Stimulated activated CD4-positive, alpha-beta T cell treated with anti-CD3 and anti-CD28 coated beads, Interleukin-1b, Interleukin-23, amount 100 ng/mL, for 4 hours (primary cell): ENCODE results near the gene KCNK1.

Experiments
- DNase-seq, 2 donors: peaks; one replicate each; pipeline ENCODE4 v3.0.0-alpha.2; 2020; ENCODE audit warnings: low read depth in 2 of 2

The KCNK1 gene

DNA sequence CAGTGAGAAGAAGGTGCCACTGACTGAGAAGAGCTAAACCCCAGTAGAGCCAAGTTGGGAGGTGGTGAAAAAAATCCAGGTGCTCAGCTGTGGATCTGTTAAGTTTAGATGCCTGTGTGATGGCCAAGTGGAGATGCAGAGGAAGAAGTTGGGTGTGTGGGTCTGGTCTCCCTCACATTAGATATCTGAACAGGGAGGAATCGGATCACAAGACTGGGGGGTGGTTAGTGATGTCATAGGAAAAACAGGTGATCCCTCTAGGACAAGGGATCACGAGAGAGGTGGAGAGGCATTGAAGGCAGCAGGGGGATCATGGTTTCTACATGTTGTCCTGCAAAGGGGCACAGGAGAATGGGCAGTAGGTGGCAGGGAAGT is 22.6 kb downstream of the KCNK1 start:
- DNase-seq, result no peak

- no peak for DNase-seq
These were observed 24.6 kb downstream of the KCNK1 start for GRCh38 chr1:233638513-233638912.

GRCh38 chr1:233639611-233640010 is 25.7 kb downstream of the KCNK1 start:
- DNase-seq, result no peak

- DNase-seq, result no peak
These were observed 26.3 kb downstream of the KCNK1 start for GRCh38 chr1:233640179-233640578.

DNA sequence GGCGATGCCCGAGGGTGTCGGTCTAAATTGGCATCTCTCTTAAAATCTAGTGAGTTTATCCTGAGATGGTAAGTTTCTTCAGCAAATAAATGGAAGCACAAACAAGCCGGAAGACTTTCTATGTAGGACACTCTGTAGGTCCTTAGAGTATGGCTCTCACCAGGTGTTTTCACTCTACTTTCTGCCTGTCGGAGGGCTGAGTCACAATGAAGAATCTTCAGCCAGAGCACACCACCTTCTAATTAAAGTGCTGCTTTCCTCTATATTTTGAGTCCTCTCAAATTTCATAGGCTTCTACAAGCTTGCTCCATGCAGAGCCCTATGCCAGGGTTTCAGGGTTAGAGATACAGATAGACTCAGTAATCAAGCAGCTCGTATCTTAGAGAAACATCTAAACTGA is 27.1 kb downstream of the KCNK1 start:
- no peak for DNase-seq

DNA sequence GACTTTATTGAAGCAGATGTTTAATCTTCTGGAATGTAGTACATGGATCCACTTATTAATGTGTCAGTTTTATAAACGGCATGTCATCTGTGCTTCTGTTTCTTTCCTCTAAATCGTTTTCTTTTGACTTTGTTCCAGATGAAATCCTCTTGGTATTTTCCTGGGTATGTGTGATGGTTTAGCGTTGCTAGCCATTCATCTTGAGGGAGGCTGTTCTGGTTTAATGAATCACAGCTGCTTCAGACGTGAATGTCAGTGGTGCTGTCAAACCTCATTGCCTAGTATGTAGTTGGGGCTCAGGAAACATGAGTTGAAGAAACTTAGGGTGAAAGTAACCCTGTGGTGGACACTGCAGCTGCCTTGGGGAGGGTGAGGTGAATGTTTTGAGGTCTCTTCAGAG is 33.2 kb downstream of the KCNK1 start:
- no peak for DNase-seq

DNA sequence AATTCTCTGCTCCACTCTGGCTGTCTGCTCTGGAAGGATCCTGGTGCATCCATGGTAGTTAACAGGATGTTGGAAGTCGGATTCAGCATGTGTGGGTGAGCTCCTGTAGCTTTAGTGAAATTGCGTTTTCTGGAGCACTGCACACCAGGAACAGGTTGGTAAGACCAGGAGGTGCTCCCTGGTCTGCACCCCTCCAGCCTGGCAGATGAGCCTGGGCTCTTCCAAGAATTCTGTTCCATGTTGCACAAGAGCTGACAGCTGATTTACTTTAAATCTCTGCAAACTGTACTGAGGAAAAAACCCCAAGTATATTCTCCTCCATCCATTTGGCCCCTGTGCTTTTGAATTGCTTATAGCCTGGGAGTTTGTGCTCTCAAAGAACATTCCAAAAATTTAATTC is 33.7 kb downstream of the KCNK1 start:
- DNase-seq, result no peak

DNA sequence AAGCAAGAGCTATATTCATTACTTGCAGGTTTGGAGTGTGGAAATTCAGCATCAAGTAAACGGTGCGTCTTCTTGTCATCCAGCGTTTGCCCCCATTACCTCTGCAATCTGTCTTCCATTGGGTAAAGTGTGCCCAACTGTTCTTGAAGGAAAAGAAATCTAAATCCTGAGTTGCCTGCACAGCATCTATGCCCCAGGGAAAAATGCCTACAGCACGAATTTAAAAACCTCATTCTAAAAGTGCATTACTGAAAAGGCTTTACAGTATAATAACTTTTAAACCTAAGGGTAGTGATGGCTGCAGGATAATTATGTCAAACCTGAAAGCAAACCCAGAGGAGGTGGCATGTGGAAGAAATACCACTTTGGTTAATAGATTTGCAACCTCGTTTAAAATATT is 37.2 kb downstream of the KCNK1 start:
- DNase-seq, result no peak

DNA sequence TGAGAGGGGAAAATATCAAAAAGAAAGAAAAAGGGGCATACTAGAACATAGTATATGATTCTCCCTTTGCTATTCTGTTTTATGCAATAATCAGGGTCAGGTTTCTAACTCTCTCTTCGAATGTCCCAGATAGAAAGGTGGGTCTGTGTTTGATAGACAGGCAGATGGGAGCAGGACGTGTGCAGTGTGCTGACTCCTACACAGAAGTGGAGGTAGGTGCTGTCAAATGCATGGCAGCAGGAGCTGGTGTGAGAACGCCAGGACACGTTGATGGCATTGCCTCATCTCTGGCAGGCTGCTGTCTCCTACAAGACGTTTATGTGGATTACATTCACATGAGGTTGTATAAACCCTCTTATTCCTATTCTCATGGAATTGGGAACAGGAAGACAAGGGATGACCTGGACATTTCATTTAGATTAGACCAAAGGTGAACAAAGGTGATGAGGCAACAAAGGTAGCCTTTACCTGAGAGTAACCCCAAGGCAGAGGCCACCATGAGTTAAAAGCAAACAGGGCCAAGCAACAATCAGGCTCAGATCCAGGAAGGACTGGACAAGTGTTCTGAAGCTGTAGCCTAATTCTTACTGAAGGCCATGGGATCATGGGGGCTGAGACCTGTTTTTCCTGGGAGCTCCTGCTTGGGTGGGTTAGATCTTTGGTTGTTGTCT is 37.8 kb downstream of the KCNK1 start:
- DNase-seq, result no peak

- no peak for DNase-seq
These were observed 38.6 kb downstream of the KCNK1 start for GRCh38 chr1:233652526-233652925.

DNA sequence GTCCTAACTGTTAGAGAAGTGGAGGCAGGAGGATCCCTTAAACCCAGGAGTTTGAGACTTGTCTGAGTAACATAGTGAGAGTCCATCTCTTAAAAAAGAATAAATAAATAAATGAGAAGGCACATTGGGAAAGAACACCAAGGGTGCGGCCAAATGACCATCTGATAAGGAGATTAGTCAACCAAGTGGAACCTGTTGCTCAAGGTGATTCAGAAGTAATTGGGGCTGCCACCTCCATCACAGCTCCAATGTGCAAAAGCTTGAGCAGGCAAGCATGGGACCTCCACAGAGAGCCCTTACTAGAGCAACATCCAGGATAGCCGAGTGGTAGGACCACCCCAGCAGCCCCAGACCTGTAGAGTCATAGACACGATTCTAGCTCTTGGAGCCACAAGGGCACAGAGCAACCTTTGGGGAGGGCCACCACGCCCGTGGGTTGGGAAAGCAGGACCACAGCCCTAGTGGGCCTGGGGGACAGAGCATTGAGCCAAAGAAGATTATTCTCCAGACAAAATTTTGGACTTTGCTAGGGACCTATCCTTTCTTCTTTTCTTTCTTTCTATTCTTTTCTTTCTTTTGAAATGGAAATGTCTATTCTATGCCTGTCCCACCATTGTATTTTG is 40.9 kb downstream of the KCNK1 start:
- DNase-seq, result no peak

DNA sequence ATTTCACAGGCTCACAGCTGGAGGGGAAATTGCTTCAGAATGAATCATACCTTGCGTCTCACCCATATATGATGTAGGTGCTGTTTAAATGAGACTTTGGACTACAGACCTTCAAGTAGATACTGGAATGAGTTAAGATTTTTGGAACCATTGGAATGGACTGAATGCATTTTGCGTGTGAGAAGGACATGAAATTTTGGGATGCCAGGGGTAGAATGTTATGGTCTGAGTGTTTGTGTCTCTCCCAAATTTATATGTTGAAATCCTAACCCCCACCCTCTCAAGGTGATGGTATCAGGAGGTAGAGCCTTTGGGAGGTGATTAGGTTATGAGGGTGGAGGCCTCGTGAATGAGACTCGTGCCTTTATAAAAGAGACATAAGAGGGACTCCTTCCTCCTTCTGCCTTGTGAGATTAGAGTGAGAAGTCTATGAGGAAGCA is 41.4 kb downstream of the KCNK1 start:
- DNase-seq, result no peak

DNA sequence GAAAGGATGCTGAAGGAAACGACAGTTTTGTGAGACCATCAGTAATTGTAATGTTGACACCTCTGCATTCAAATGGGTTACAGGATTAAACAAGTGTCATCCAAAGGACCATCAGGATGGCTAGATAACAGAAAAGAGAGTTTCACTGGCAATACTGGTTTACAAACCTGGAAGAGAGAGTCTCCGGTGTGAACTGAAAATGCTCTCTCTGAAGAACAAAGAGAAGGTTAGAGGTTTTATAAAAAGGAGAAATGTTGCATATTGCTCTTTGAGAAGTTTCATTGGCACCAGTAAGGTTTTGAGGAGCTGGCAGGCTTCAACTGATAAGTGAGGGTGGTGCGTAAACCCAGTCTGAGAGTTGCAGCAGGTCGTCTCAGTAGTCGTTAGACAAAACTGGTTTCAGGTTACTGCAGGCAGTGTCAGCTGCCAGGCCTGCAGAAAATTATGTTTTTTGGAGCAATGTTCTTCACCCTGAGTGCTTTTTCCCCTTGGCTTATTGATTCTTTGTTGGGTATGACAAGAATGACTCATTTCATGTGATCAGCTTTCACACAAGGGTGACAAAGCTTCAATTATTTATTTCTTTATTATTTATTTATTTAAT is 42.2 kb downstream of the KCNK1 start:
- no peak for DNase-seq

GRCh38 chr1:233656687-233657086 is 42.8 kb downstream of the KCNK1 start:
- DNase-seq, result no peak

DNA sequence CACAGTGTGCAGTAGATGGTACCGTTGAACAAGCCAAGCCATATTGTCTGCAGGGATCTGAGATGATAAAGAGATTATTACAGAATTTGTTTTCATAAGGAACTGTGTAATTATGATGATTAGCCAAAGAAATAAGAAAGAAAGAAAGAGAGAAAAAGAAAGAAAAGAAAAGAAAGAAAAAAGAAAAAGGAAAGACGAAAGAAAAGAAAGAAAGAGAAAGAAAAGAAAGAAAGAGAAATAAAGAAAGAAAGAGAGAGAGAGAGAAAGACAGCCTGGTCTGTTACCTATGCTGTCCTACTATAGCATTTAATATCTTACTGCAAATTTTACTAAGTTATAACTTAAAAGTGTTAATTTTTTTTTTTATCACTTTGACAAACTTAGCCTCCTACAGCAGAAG is 43.6 kb downstream of the KCNK1 start:
- no peak for DNase-seq

GRCh38 chr1:233659495-233659894 is 45.6 kb downstream of the KCNK1 start:
- no peak for DNase-seq

DNA sequence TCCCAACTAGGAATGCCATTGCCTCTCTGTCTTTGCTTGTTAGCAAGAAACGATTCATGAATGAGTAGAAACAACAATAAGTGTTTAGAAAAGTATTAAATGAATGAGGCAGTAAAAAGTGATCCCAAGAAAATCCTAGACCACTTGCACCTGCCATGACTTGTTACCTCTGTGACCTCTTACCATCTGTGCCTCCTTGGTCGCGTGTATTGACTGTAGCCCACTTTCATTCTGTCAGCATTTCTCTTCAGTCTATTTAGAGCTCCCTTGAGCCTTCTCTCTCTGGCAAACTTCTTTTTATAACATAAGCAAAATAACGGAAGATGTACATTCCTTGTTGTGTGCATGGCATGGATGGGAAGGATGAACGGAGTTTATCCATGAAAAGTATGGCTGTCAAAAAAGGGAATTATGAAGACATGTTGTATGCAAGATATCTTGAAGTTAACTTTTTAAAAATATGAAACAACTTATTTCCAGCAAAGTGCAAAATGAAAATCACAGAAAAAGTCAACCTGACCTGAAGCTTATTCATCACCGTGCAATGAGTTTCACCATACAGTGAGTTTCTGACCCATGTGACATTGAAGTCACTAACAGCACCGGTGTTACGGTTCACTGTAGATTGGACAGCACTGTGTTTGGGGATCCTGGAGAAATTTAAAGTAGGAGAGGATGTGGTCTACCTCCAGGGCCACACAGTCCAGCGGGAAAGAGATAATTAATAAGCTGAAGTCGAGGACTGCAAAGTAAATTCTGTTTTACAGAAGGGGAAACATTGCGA is 47.7 kb downstream of the KCNK1 start:
- DNase-seq, result no peak

- no peak for DNase-seq
These were observed 48.8 kb downstream of the KCNK1 start for GRCh38 chr1:233662575-233663304.

DNA sequence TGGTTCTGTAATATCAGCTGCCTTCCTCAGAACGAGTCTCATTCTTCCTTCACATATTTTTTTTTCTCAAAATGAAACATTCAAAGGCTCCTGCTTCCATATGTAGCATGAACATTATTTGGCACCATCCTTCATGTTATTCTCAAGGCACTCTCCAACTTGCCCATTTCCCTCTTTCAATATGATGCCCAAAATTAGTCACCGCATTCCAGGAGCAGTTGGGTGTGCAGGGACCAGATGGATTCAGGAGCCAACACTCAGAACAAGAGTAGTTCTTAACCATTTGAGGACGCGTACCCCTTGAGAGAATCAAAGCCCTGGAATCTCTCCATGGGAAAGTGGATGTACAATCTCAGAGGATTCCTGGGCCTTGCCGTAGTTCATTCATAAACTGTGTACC is 50.3 kb downstream of the KCNK1 start:
- no peak for DNase-seq

GRCh38 chr1:233664804-233665574 is 51.1 kb downstream of the KCNK1 start:
- no peak for DNase-seq

- no peak for DNase-seq
These were observed 51.8 kb downstream of the KCNK1 start for GRCh38 chr1:233665575-233666270.
